ENCODE data around the gene POFUT1.
"Not testable (repeated sequence)": the region's sequence is repeated elsewhere in the genome, so short reads cannot be mapped to it uniquely, and the experiment has no call there.

POFUT1 gene

DNA sequence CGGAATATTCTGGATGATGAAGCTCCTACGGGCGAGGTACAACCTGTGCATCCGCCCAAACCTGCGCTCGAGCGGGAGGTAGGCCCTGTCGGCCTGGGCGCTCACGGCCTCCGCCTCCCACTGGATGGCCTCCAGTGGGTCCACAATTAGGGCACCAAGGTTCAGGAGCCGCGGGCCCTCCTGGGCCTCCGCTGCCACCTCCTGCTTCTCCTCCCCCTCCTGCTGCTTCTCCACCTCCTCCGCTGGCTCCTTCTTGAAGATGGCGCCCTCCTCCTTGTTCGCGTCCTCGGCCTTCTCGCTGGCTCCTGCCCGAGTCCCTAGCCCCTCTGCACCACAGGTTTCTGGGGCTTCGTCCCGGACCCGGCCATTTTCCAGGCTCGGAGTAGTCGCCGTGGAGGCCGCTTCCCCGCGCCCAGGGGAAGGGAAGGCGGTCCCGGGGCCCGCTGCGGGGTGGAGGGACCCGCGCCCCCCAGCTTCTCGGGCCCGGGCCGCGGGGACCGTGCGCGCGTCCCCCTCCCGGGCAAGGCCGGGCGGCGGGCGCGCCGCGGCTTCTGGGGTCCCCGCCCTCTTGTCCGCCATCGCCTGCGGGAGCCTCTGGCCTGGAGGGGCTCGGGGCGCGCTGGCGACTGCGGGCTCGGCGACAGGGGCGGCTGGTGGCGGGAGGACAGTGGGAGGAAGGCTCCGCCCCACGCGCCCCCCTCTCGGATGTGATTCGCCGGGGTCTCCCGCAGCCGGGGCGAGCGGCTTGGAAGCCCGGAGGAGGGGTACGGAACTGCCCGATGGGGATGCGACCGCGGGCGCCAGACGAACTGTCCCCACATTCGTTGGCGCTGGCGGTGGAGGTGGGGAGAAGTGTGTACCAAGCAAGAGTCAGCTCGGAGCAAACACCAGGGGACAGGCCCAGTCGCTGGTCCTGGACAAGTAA lies 17.7 kb upstream of the POFUT1 start:
- peak; percentile 75 for DNase-seq

- DNase-seq, result no peak
These were observed 16.9 kb upstream of the POFUT1 start for GRCh38 chr20:32190616-32191415.

GRCh38 chr20:32191422-32191821 lies 16.3 kb upstream of the POFUT1 start:
- no peak for DNase-seq

- DNase-seq, result no peak
These were observed 15.8 kb upstream of the POFUT1 start for GRCh38 chr20:32191873-32192272.

- no peak for DNase-seq
These were observed 15.0 kb upstream of the POFUT1 start for GRCh38 chr20:32192698-32193097.

GRCh38 chr20:32193336-32193735 lies 14.3 kb upstream of the POFUT1 start:
- not testable (repeated sequence) for DNase-seq

- DNase-seq, result no peak
These were observed 13.7 kb upstream of the POFUT1 start for GRCh38 chr20:32193996-32194395.

- DNase-seq, result no peak
These were observed 12.1 kb upstream of the POFUT1 start for GRCh38 chr20:32195581-32195980.

DNA sequence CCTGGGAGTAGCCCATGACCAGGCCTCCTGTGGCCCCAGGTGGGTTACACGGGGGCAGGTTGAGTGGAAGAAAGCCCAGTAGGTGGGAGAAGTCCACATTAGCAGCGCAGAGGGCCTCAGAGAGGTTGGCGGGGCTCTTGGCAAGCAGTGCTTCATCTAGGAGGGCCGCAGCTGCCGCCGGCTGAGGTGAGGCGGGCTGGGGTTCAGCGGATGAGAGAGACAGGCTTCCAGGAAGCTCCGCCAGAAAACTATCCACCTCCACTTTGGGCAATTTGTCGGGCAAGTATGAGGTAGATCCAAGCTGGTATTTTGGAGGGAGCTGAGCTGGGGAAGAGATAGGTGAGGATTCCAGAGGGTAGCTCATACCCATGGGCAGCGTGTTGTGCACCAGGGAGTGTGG lies 11.1 kb upstream of the POFUT1 start:
- DNase-seq, result not testable (repeated sequence)

- not testable (repeated sequence) for DNase-seq
These were observed 10.5 kb upstream of the POFUT1 start for GRCh38 chr20:32197136-32197535.

- no peak for DNase-seq
These were observed 8.7 kb upstream of the POFUT1 start for GRCh38 chr20:32199006-32199405.

- no peak for DNase-seq
These were observed 6.2 kb upstream of the POFUT1 start for GRCh38 chr20:32201296-32201976.

- DNase-seq, result no peak
These were observed 5.7 kb upstream of the POFUT1 start for GRCh38 chr20:32201977-32202363.

DNA sequence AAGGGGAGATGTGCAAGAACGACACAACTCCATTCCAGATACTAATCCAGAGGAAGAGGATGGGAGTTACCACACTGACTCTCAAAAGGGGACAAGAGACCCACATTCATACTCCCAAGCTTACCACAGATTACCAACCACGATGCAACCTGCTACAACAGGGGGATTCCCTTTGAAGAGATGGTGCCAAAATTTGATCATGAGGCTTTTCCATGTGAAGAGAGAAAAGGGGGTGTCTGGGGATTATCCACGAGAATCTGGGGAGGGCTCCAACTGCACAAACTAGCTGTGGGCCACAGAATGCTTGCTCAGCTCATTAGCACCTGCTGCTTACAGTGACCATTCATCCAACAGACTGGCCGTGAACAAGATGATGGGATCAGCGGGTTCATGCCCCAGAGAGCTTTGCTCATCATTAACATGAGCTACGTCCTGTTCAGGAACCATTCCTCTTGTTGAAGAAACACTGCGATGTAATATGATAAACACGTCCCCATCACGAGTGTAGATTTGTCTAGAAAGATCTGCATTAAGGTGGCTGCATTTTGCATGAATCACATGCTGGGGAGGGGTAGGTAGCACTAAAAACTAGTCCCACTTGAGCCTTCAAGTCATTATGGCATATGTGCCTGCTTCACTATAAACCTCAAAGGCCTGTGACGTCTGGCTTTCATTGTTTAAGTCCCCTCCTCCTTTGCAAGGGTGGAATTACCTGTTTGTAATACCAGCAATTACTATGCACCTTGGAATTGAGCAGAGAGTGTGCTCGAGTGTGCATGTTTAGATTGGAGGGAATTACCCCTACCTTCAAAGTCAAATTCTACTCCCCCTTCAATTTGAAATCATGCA lies 4.1 kb upstream of the POFUT1 start:
- DNase-seq, result no peak

DNA sequence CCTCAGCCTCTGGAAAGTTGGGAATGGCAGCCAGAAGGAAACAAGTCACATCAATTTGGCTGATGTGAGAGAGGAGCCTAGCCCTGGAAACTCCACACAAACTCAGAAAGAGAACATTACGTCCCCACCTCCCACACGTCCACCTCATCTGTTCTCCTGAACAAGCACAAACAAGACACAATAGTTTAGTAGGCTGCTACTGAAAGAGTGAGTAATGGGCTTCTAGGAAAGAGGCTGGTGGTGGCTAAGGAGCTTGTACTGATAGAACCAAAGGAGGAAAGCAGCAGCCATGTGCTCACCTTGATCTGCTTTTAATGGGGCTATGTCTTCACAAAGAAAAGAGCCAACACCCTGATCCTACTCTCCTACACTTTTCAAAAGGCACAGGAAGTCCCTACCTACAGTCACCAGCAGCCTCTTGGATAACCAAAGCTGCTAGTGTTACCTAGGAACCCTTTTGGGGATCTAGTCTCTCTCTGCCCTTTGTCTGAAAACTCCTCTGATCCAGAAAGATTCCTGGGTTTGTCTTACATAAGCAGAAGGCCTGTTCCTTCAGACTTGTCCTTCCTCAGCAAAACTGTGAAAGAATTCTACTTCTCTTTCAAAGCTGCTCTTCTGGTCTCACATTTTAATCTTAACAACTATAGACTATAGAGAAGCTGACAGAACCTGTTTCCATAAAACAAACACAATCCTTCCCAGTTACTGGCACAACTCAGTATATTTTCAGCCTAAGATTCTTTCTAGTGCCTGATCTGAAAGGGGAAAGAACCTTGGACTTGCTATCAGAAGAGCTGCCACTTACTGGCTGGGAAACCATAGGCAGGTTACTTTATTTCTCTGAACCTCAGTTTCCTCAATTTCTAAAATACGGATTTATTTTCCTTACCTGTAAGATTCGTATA lies 3.2 kb upstream of the POFUT1 start:
- DNase-seq, result no peak

- DNase-seq, result no peak
These were observed 2.4 kb upstream of the POFUT1 start for GRCh38 chr20:32205110-32205842.

GRCh38 chr20:32205843-32206759 lies 1.6 kb upstream of the POFUT1 start:
- no peak for DNase-seq

DNA sequence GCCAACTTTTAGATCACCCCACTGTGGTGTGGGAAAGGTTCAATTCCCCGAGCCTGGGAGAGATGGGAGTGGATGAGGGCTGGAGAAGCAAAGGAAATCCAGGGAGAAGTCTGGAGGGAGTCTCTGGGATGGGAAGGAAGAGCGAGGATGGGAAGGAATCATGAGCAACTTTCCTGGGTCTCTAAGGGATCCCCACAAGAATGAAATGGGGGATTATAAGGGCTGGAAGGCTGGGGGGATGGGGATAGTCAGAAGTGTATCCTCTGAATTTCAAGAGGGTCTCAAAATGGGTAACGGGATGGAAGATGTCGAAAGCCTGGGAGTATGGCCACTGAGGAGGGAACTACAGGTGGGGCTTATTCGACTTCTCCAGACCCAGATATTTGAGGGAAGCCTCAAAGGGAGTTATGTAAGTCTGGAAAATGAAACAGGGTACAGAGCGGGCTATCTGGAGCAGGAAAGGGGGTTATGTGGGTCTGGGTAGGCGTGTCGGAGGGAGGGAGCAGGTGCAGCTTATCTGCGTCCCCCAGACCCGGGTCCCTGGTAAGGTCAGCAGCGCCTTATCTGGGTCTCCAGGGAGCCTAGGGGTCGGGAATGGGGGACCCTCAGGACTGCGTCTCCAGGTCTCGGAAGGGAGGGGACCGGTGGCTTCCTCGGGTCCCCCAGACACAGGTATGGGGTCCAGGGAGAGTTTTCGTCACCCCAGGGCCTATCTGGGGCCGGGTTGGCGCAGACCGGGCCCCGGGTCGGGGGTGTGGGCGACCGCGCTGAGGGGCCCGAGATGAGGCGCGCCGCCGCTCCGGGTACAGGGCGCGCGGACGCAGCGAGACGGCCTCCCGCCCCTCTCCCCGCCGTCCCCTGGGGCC lies 687 bp upstream of the POFUT1 start:
- DNase-seq, result no peak

All from right hindlimb (tissue), 1 donor.